Kidney epithelial cell (primary cell): ENCODE results near the gene GRIN2C. TPM values are rescaled to one million over a fixed set of nuclear protein-coding genes. Genes with fewer than 3 reads are reported as not detected.

Source experiments
- DNase-seq: peaks from one replicate; pipeline ENCODE4 v3.0.0-alpha.2; 2010; ENCODE audit warnings: low read depth
- H3K27me3 ChIP-seq: 2 replicates; pipeline ENCODE4 v1.6.0; 2011; ENCODE audit warnings: low read length; ENCODE audit not compliant: control insufficient read depth, insufficient read depth
- H3K36me3 ChIP-seq: 2 replicates; pipeline ENCODE4 v1.5.1; 2011; ENCODE audit warnings: low read length; ENCODE audit not compliant: control insufficient read depth, insufficient read depth
- H3K4me3 ChIP-seq: 2 replicates; pipeline ENCODE4 v1.5.1; 2011; ENCODE audit warnings: low read depth, mild to moderate bottlenecking, control low read depth, low read length
- total RNA-seq: library from RNA; depleted of rRNA; stranded (reverse); fragments of >200 nt; gene quantifications from 2 replicates; pipeline ENCODE4 v1.2.3, GENCODE V29; 2015
- TF ChIP-seq, protein P1 (sequence below): IDR thresholded peaks from 2 replicates; pipeline ENCODE4 v1.5.1; 2011; ENCODE audit warnings: mild to moderate bottlenecking, moderate library complexity, low read length, control low read depth, inconsistent platforms; ENCODE audit not compliant: insufficient read depth, poor library complexity, severe bottlenecking

Gene GRIN2C
- total RNA-seq, 1 donor from 2014 or later: not detected

DNA sequence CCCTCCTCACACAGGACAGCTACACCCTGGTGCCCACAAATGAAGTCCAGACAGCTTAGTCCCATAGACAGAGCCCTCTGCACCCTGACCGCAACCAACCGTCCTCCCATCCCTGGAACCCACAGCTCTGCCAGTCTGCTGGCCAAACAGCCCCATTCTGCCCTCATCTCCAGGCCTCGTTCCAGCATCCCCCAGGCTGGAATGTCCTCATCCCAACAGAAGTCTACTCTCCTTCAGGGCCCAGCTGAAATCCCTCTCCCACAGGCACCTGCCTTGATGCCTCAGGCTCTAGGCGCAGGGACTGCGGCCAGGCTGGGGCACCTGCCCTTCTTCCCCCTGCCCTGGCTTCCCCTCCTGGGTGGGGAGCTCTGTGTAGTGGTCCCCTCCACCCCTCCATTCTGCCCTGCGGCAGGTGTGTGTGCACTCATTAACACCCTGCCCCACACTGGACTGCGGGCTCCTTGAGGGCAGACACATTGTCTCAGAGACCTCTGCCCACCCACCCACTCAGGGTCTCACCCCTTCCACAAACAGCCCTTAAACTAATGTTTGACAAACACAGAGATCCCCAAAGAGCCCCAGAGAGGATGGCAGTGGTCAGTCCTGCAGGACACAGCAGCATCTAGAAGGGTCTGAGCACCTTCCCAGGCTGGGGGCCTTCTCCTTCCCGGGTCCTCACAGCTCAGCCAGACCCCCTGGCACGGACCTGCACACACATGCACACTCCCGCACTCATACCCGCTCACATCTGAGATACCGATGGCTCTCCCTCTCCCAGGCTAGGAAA is 820 bp downstream of the GRIN2C start:
- H3K27me3 ChIP-seq: peaks cover 76% of the 10 kb centered on the region
- TF ChIP-seq, protein P1, sequence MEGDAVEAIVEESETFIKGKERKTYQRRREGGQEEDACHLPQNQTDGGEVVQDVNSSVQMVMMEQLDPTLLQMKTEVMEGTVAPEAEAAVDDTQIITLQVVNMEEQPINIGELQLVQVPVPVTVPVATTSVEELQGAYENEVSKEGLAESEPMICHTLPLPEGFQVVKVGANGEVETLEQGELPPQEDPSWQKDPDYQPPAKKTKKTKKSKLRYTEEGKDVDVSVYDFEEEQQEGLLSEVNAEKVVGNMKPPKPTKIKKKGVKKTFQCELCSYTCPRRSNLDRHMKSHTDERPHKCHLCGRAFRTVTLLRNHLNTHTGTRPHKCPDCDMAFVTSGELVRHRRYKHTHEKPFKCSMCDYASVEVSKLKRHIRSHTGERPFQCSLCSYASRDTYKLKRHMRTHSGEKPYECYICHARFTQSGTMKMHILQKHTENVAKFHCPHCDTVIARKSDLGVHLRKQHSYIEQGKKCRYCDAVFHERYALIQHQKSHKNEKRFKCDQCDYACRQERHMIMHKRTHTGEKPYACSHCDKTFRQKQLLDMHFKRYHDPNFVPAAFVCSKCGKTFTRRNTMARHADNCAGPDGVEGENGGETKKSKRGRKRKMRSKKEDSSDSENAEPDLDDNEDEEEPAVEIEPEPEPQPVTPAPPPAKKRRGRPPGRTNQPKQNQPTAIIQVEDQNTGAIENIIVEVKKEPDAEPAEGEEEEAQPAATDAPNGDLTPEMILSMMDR: no peak
- no peak overlapping the region for H3K4me3 ChIP-seq
- no peak for DNase-seq
- no peaks in the 10 kb centered on the region for H3K36me3 ChIP-seq

DNA sequence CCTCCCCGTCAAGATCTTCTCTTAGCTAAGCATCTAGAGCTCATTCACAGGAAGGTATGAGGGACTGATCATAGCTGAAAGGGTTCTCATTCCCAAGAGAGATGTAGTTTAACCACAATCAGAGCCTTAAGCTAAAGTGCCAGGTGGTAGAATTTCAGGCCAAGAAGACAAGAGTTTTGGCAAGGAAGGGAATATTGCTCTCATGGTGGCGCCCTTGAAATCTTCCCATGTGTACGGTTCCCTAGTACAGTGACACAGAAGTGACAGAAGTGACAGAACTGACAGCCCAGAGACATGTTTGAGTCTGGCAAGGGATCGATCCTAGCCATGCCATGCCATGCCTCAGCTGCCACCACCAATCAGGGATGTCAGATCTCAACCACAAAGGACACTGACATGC is 2.5 kb downstream of the GRIN2C start:
- DNase-seq: no peak
- Histone ChIP-seq H3K4me3 (no peak overlapping the region), H3K36me3 (no peaks in the 10 kb centered on the region), H3K27me3 (peaks cover 83% of the 10 kb centered on the region)
- TF ChIP-seq, protein P1: no peak

DNA sequence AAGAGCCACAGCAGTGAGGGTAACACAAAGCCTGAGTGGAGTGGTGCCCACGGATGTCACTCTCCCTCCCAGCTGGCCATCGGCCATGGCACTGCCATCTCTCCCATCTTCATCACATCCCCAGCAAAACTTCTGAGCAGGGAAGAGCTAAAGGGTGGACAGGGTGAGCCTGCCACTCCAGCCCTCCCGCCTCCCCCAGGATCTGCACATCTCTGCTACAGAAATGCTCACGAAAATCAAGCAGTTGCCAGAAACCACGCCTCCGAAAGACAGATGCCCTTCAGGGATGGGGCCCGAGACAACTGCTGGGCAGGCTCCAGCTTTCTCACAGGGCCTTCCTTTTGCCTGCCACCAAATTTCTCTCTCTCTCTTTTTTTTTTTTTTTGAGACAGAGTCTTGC is 3.6 kb downstream of the GRIN2C start:
- TF ChIP-seq, protein P1: no peak
- peaks cover 85% of the 10 kb centered on the region for H3K27me3 ChIP-seq
- no peak overlapping the region for H3K4me3 ChIP-seq
- DNase-seq: no peak
- no peaks in the 10 kb centered on the region for H3K36me3 ChIP-seq

DNA sequence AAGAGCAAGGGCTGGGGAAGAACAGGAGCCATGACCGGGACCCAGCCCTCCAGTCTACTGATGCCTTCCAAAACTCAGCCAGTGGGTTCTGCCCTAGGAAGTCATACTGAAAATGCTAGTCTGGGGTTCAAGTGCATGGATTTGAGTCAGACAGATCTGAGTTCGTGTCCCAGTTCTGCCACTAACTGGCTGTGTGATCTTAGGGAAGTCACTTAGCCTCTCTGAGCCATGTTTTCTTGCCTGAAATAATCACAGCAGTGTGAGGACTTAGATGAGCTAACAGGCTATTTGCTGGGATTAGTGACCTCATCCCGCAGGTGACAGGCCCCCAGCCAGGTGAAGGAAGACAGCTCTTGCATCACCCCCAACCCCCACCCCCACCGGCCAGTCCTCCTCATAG is 4.4 kb downstream of the GRIN2C start:
- H3K4me3 ChIP-seq: no peak overlapping the region
- peaks cover 85% of the 10 kb centered on the region for H3K27me3 ChIP-seq
- TF ChIP-seq, protein P1: no peak
- no peak for DNase-seq
- no peaks in the 10 kb centered on the region for H3K36me3 ChIP-seq

DNA sequence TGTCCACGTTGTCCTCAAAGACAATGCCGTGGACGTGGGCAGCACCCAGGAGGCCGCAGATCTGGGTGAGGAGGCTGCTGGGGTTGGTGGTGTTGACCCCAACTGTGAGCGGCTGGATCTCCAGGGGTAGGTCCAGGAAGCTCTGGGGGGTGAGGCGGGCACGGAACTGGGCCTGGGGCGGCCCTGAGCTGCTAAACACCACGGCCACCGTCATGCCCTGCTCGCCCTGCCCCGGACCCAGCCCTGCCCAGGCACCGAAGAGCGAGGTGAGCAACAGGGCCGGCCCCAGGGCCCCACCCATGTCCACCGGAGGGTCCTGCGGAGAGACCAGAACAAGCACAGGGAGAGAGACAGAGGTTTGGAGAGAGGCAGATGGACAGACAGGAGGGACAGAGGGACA is 4.9 kb downstream of the GRIN2C start:
- H3K36me3 ChIP-seq: no peaks in the 10 kb centered on the region
- H3K4me3 ChIP-seq: no peak overlapping the region
- DNase-seq: no peak
- peaks cover 84% of the 10 kb centered on the region for H3K27me3 ChIP-seq
- TF ChIP-seq, protein P1: no peak

DNA sequence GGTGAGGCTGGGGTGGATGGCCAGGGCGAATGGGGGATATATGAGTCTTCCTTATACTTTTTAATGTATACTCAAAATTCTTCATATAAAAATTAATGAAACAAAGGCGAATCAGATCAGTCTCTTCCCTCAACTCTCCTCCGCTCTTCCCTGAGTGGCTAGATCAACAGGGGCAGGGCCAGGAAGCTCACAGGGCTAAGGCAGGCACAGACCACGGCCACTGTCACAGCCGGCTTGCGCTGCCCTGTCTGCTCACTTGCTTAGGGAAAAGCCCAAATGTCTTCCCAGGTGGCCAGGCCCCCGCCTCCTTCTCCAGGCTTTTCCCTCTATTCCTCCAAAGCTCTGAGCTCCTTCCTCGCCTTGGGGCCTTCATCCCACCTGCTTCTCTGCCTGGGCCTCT is 6.0 kb downstream of the GRIN2C start:
- TF ChIP-seq, protein P1: no peak
- H3K27me3 ChIP-seq: peaks cover 77% of the 10 kb centered on the region

More for the DNA sequence above, 6.0 kb downstream of the GRIN2C start:
- no peaks in the 10 kb centered on the region for H3K36me3 ChIP-seq
- no peak for DNase-seq
- H3K4me3 ChIP-seq: no peak overlapping the region
